Measurements from ENCODE around the gene SLCO3A1.

The SLCO3A1 gene

DNA sequence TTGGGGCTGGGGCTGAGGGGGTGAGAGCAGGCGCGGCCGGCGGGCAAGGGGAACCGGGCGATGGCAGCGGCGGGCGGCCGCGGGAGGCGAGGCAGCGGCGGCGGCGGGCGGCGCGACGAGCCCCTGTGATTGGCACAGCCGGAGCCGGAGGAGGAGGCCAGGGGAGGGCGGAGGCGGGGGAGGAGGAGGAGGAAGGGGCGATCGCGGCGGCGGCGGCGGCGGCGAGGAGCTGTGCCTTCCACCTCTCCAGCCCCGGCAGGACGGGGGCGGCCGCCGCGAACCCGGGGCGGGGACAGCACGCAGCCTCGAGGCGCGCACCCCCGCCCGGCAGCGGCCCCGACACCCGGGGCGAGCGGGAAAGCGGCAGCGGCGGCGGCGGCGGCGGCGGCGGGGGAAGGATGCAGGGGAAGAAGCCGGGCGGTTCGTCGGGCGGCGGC lies at the start of gene SLCO3A1:
TSS of gene SLCO3A1 (plus strand) at position 198 of the 437 bp plus-strand sequence.
- DNase-seq, result no peak

GRCh38 chr15:91807122-91807521 lies 46.4 kb upstream of the SLCO3A1 start:
- DNase-seq, result no peak

GRCh38 chr15:91813924-91814323 lies 39.6 kb upstream of the SLCO3A1 start:
- no peak for DNase-seq

DNA sequence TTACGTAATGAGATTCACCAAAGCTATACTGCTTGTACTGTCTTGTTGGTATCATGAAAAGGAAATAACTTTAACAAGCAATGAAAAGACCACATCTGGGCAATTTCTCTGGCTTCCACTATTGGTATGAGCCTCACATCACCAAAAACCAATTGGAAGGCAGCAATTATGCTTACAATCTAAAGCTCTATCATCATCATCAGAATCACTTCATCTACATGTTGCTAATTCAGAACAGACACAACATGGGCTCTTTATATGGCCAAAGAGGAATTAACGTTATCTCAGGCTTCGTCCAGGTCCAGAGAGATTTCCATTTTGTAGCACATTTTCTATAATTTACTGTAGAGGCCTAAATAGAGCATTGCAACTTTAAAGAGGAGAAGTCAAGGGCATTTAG lies 36.6 kb upstream of the SLCO3A1 start:
- no peak for DNase-seq

DNA sequence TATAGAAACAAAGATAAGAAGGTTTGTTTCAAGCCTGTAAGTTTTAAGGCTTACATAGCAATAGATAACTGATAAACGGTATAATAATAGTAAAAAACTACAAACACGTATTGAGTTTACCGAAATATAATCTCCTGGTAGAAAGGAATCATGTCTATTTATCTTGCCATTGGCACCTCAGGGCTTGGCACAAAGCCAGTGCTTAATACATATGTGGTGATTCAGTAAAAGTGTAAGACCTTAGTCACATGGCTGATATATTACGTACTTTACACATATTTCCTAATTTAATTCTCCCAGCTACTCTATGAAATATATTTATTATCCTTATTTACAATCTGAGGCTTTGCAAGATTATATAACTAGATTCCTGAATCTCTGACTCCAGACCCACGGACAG lies 32.0 kb upstream of the SLCO3A1 start:
- no peak for DNase-seq

DNA sequence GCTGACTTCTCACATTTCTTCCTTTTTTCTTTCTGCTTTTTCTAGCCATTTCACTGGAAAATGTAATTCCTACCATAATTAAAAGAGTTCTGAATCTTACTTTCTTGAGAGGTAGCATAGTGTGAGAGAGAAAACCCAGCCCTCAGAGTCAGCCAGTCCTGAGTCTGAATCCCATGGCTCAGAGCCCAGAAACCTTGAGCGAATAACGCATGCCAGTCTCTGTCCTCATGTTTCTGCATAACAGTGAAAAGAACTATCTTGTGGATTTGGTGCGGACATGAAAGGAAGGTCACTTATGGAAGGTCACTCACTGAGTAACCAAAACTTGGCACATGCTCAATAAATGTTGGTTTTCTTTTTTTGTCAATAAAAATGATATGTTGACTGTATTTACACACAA lies 29.3 kb upstream of the SLCO3A1 start:
- no peak for DNase-seq

DNA sequence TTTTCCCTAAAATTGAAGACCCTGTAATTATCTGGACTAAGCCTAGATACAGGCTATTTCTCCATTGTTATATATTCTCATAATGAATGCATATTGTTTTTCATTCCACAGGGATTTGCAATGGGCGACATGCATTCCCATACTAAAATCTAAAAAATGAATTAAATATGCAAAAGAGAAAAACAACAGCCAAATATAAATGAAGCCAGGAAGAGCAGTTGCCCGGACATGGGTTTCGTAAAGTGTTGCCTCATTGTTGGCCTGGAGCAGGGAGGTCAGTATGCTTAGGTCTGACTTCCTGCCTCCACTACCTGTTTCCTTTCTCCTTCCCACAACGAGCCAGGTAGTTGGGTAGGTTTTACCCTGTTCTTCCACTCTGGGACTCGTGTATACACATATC lies 27.1 kb upstream of the SLCO3A1 start:
- no peak for DNase-seq

DNA sequence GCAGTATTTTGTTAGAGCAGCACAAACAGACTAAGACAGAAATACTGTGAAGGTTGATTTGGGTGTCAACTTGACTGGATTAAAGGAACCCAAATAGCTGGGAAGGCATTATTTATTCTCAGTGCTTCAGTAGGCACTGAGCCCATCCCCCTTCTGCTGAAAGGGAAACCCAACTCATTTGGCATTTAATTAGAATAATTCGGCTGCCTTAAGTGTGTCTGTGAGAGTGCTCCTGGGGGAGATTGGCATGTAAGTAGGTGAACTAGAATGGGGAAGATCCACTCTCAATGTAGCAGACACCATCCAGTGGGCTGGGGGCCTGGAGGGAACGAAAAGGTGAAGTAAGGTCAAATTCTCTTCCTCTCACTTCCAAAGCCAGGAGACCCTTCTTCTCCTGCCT lies 20.5 kb upstream of the SLCO3A1 start:
- DNase-seq, result no peak

DNA sequence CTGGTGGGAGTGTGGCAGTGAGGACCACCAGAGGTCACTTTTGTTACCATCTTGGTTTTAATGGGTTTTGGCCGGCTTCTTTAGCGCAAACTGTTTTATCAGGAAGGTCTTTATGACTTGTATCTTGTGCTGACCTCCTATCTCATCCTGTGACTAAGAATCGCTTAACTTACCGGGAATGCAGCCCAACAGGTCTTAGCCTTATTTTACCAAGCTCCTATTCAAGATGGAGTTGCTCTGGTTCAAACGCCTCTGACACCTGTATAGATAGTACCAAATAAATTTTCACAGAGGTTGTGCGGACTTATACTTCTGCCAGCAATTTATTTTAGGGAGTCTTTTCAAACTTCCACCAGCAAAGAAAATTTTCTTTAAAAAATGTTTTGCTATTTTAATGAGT lies 13.6 kb upstream of the SLCO3A1 start:
- no peak for DNase-seq

DNA sequence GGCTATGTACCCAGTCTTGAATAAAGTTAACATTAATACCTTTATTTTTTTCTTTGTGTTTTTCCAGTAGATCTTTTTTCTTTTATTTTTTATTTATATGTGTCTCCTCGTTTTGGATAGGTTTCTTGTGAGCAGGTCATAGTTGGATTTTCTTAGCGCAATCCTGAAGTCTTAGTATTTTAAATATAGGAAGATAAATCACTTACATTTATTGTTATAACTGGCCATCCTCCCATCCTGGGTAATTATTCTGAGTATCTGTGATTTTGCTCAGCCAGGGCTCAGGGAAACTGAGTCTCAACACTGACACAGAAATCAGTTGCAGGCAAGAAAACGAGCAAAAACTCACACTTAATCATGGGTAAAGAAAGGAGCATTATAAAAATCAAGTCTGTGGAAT lies 11.6 kb upstream of the SLCO3A1 start:
- no peak for DNase-seq

GRCh38 chr15:91844341-91844740 lies 9.2 kb upstream of the SLCO3A1 start:
- DNase-seq, result no peak

GRCh38 chr15:91844928-91845327 lies 8.6 kb upstream of the SLCO3A1 start:
- DNase-seq, result no peak

- no peak for DNase-seq
These were observed 7.8 kb upstream of the SLCO3A1 start for GRCh38 chr15:91845720-91846119.

DNA sequence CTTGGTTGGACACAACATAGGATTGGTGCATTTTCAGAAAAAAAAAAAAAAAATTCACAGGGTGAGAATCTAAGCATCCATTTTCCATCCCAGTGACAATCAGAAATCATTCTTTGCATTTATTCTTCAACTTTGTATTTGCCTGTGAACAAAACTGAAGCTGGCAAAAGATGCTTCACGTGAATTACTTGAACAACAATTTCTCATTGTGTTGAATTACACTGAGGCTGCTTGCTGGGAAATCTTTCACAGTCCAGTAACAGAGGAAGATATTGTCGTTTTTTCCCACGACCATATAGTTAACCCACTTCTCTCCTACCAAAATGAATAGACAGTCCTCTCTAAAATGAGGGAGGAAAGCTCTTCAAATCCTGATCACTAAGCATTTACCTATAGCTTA lies 4.3 kb upstream of the SLCO3A1 start:
- no peak for DNase-seq

DNA sequence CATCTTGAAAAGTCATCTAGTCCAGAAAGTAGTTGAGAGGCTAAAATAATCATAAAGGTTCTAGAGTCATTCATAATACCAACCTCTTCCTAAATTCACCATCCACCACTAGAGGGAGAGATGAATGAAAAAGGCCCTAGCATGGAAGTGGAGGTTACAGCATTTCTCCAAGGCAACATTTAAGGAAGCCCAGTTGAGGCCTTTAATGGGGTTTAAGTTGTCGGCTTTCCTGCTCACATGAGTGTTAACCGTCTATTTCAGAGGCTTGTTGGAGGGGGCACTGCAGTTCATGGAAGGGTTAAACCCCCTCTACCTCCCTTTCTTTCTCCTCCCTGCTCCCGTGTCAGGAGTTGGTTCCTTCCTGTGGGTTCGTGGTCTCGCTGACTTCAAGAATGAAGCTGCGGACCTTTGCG lies 3.8 kb upstream of the SLCO3A1 start:
- DNase-seq, result peak; percentile 48

DNA sequence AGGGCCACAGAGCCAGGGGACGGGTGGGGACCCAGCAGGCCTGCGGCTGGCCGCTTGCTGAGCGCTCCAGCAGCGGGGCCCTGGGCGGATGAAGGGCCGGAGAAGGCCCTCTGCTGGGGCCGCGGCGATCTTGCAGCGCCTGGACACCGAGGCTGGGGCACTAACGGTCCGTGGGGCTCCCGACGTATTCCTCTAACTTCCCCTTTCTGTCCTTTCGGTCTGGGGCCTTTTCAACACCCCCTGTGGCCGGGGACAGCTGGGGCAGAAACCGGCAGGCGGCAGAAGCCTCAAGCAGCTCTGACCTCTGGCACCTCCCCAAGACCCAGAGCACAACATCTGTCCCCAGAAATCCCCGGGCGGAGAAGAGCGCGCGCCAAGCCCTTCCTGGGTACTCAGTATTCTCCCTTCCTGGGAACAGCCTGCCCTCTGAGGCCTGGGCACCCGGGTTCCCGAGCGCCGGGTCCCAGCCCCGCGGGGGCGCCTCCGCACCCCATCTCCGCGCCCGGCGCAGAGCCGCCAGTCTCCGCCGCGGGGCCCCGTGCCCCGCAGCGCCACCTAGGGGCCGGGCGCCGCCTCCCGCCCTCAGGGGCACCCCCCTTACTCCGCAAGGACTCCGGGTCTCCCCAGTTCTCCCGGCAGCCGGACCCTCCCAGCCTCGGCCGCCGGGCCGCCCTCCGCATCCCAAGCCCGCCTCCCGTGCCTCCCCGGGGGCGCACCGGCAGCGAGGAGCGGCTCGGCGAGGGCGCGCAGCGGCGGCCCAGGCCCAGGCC lies 582 bp upstream of the SLCO3A1 start:
- peak; percentile 40 for DNase-seq

DNA sequence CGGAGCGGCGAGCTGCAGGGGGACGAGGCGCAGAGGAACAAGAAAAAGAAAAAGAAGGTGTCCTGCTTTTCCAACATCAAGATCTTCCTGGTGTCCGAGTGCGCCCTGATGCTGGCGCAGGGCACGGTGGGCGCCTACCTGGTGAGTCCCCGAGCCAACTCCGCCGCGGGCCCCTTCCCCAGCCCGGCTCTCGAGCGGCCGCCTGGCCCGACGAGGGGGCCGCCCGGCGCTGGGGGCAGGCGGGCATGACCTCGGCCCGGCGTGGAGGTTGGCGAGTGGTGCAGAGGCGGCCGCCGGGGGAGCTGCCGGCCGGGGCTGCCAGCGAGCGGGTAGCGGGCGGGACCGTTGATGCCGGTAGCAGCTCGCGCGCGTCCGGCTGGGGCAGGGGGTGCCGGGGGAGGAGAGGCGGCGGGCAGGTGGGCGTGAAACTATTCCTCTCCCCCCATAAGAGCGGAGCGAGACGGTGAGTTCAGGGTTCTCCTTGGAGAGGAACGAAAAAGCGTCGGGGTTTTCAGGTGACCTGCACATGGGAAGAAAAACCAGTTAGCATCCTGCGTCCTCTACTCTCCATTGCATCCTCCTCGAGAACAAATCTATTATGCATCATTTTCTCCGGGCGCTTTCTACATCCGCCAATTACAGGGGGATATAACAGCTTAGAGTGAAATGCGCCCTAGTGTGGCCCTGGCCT lies 585 bp downstream of the SLCO3A1 start:
- no peak for DNase-seq

DNA sequence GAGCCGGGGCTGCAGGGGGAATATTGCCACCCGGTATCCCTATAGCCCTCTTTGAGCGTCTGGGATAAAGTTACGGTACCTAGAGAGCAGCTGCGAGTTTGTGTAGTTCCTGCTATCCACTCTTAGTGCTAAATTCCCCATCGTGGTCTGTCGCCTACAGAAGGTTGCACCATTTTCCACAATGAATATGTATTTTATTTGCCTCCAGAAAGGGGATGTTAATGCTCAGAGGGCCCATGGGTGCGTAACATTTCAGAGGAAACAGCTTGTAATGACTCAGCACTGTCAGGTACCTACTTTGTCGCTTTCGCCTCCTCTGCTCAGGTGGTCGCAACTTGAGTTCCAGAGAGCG lies 1.1 kb downstream of the SLCO3A1 start:
- no peak for DNase-seq

DNA sequence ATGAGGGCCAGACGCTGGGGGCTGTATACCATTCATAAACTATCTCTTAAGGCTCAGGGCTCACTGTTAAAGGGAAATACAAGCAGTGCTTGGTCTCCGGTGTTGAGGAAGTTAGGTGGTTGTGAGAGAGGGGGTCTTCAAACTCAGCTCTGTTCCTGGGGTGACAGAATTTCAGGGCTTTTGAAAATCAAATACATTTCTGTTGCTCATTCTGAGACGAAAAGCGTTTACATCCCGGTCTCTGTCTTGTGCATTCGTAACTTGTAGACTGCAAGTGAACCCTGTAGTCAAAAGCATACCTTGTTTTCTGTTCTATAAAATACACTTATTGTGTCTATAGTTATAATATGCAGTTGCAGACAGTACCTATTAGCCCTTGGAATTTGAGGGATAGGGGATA lies 1.7 kb downstream of the SLCO3A1 start:
- DNase-seq, result no peak

DNA sequence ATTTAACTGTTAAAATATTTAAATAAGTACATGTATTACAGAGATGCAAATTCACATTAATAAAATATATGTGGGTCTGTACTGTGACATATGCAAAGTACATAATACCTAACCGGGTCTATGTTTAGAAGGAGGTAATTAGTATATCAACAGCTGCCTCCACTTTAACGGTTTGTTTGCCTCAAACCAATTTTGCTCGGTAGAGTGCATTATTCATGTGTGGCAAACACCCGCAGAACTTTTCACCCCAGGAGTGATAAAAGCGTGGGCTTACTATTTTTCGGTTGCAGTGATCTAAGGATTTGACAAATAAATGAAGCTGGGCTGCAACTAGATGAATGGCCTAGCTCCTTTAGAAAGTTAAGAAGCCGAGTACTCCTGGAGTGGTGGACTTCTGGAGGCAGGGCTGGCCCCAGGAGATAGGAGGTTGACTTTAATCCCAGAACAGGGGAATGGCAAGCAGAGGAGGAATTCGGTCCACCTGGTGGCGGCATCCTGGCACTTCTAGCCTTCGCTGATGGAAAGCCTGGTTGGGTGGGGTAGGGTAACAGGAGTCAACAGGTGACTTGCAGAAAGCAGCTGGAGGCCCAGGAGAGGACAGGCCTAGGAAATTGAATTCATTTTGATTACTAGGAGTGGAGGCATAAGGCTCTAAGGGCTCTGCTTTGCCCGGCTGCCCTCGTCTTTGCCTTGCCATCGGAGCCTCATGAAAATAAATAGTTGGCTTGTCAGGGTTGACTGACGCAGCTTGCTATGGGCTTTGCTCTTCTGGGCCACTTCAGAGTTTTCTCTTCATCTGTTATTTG lies 2.4 kb downstream of the SLCO3A1 start:
- peak; percentile 59 for DNase-seq

GRCh38 chr15:91857224-91857585 lies 3.7 kb downstream of the SLCO3A1 start:
- no peak for DNase-seq

DNA sequence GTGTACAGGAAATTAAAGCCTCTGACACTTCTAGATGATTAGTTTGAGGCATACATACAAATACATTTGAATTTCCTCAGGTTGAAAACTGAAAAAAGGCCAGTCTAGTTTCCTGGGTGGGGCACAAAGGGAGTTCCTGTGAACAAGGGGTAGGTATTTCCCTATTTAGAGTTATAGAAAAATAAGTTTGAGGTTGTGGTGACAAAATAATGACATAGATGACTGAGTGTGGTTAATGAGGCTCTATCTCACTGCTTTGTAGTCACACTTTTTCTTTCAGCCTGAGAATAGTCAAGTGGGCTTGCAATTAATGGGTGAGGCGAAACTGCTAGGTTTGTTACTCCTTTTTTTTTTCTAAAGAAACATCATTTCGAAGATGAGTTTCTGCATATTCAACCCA lies 4.3 kb downstream of the SLCO3A1 start:
- DNase-seq, result no peak

DNA sequence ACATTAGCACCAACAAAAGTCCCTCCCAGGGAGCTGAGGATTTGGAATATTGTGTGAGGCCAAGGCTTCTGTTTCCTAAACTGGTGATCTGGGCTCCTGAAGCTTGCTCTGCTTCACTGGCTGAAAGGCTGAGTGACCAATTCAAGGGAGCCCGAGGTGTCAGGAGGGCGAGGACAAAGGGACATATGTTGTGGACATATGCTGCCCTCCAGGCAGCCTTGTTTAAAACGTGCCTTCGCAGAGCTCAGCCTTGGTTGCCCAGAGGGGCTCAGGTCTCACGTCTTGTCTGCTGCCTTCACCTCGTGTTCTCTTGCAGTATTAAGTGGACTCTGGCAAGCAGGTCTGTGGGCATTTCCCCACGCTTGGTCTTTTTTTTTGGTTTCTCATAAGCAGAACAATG lies 7.0 kb downstream of the SLCO3A1 start:
- no peak for DNase-seq

DNA sequence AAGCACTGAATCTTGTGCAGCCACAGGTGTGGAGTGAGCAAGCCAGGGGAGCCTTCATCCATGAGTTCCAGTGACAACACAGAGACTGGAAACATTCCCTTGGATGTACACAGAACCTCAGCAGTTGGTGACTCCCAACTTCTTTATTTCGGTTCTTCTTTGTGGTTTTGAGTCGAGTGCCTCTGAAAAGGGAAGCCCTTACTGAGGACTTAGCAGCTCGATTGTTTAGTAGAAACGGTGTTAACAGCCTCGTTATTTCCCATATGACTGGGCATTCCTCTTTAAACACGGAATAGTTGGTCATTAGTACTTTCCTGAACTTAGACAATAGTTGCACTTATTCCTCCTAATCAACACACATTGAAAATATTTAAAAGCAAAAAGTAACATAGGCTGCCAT lies 7.7 kb downstream of the SLCO3A1 start:
- no peak for DNase-seq

Data from NCI-H1694 (cell line).